Adipose tissue (tissue), 3 donors: ENCODE measurements around the gene CNGA3. TPM values are rescaled to one million over a fixed set of nuclear protein-coding genes. Genes with fewer than 3 reads are reported as not detected.
"Not testable (repeated sequence)": the region's sequence is repeated elsewhere in the genome, so short reads cannot be mapped to it uniquely, and the experiment has no call there.

Experiments used
- H3K27ac ChIP-seq: one replicate; pipeline ENCODE4 v1.5.1; 2013; ENCODE audit warnings: low read depth, low read length
- WGBS, 3 donors: extraction: QIAGEN DNeasy Blood & Tissue Kit; methylation state at CpG; one replicate each; pipeline ENCODE4 v1.1.7; 2013; 5-methylcytosine and 5-hydroxymethylcytosine counted together
- polyA plus RNA-seq, 3 donors: library from polyadenylated mRNA; stranded (reverse); fragments of 200-250 nt; gene quantifications; one replicate each; pipeline ENCODE4 v1.2.3, GENCODE V29; 2013
- donor health status: healthy with polysubstance abuse.
- donor health status: Bipolar disorder and iron deficiency.
- donor health status: healthy.

Gene CNGA3
- polyA plus RNA-seq = under 1 TPM in 2 of 3 donors, not detected in 1; 0.01 to 0.31 TPM

DNA sequence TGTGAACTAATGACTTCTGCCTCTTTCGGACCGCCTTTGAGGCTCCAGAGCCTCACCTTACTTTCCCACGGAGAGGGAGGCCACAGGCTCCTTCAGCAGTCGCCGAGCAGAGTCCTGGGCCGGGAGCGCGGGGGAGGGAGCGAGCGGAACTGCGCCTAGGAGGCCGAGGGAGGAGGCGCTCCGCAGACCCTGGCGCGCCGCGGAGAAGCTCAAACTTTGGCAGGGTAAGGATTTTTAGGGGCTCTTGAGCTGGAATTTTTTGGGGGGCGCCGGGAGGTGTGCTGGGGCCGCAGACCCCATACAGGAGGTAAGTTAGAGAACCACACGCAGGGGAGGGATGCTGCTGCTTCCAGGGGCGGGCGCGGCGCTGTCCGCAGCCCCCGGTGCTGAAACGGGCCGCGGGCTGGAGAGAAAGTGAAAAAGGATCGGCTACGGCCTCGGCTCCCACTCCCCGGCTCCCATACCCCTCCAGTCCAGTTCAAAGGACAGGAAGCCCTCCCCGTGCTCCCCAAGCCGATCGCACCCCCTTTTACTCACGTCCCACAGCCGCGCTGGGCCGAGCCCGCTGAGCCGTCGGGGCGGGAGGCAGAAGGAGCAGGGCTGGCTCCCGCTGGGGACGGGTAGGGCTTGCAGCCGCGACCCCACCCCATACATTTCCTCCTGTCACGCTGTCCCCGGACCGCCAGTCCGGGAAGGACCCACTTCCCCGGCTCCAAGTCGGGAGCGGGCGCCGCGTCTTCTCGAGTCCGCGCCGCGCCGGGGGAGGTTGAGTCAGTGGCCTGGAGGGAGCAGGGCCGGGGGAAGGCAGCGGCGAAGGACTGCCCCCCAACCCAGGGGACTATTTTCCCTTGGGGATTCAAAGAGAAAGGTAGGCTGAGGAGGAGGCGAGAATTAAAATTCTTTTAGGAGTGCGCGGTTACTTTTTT is at the start of gene CNGA3:
TSS of gene CNGA3 (plus strand) at position 146 of the 926 bp plus-strand sequence. CDS start 23,520 bp downstream, outside the sequence.
- no peak within 1 kb of the TSS for H3K27ac ChIP-seq
- 2 to 4% (median 4%) methylated on average over 66 to 72 of the region's 72 CpGs for WGBS, 3 donors

DNA sequence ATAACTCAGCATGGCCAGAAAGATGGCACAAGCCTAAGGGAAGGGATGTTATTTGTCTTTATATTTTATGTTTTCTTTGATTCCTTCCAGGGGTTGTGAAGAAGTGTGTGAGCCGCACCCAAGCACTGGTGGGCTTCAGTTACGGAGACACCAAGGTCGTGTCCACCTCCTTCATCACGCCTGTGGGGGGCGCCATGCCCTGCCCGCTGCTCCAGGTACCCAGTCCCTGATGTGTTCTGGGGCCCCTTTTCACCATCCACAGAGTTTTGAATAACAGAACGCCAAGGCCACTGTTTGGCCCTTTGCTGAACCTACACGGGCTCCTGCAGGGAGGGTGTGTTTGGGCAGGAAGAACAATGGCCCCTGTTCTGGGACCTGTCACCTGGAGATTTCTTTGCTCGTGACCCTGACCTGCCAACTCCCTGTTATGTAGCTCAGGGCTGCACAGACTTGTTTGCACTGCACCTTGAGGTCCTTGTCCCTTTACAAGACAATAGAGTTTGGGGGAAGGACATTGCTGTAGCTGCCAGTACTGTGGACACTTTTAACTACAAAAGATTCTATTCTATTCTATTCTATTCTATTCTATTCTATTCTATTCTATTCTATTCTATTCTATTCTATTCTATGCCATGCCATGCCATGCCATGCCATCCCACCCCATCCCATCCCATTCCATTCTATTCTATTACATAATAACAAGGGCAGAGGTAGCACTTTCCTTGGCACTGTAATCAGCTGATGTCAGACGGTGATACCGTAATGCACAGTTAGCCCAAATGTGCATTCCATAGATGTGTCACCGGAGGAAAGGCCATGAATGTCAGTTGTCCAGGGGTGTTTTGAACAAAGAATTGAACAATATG is 48.2 kb upstream of the CNGA3 start:
- no peak overlapping the region for H3K27ac ChIP-seq
- 62 to 68% (median 66%) methylated on average over 12 of the region's 12 CpGs for WGBS, 3 donors

DNA sequence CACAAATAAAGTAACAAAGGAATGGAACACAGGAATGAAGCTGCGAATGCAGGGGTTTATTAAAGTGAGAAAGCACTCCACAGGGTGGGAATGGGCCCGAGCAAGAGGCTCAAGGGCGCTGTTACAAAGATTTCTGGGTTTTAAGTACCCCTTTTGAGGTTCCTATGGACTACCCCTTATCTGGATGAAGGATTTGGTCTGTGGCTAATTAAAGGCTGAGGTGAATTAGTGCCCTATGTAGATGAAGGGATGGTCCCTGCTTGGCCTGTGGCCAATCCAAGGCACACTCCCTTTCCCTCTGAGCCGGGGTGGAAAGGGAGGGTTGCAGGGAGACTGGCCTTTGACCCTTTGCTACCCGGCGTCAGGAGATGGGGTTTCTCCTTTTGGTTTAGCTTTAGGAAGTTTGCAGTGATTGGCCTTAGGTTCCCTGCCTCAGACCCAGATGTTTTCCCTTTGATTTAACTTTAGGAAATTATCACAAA is 47.5 kb upstream of the CNGA3 start:
- H3K27ac ChIP-seq = no peak overlapping the region
- 52 to 66% (median 55%) methylated on average over 6 of the region's 6 CpGs for WGBS, 3 donors

DNA sequence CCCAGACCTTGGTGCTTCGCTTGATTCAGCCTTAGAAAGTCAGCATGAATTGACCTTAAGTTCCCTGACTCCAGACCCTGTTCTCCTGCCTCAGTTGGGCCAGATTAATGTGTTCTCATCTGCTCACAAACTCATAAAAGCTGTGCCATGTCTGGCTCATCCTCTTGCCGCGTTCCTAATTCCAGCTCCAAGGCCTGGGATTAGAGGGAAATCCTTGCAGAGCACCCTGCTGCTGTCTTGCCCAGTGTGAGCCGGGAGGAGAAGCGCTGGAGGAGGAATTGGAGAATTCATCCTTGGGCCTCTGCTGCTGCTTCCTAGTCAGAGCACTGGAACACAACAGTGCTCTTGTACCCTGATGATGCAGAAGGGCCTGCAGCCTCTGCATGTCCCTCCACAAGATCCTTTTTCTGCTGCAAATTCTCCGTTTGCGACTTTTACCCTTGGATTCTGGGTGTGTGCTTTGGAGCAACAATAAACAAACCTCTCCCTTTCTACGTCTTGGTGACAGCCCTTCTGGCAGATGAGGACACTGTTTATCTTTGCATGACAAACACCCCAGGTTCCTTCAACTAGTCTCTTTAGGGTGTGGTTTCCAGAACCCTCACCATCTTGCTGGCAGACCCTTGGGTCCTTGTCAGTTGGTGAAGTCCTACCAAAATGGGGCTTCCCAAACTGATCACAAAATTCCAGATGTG is 46.9 kb upstream of the CNGA3 start:
- 67 to 78% (median 71%) methylated on average over 8 of the region's 8 CpGs for WGBS, 3 donors
- H3K27ac ChIP-seq = no peak overlapping the region

DNA sequence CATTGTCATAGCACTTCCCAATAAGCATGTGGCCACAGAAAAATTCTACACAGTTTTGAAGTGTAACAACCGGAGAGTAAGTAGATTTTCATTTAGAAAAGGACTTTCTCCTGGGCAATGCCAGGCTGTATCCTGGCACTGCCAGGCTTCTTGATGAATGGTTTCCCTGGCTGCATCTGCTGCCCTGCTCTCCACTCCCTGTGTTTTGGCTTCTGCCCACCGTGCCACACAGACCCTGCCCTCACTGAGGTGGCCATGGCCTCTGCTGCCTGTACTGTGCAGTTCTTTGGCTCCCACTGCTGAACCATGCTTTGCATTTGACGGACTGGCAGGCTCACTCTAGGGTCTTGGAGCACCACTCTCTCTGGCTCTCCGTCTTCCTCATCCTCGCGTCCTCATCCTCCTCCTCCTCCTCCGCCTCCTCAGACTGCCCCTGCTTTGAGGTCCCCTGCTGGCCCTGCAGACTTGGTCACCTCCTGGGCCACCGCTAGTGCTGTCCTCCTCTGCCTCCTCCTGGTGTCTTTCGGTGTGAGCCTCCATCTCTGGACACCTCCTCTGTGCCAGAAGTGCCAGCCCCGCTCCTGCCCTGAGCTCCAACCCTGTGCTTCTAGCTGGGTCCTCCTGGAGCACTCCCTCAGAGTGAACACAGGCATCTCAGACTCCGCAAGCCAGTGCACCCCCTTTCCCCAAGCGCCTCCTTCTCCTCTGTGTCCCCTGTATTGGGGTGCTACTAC is 45.9 kb upstream of the CNGA3 start:
- 86 to 89% (median 88%) methylated on average over 11 to 12 of the region's 12 CpGs for WGBS, 3 donors
- H3K27ac ChIP-seq = no peak overlapping the region

DNA sequence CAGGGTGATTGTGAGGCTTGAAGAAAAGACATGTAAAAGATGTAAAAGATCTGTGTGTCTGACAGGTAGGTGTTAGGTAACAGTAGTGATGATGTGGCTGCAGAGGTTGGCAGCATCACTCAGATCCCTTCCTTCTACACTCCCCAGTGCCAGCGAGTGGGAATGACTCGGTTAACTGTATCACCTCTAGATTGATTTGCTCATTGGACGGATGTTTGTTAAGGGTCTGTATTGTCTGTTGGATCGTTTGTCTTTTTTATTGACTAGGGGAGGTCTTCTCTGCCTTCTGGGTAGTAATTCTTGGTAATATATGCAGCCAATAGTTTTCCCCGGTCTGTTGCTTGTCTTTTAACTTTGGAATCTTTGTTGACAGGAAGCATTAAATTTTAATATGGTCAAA is 44.8 kb upstream of the CNGA3 start:
- WGBS, 3 donors = 37 to 67% (median 52%) methylated on average over 5 of the region's 5 CpGs
- no peak overlapping the region for H3K27ac ChIP-seq

DNA sequence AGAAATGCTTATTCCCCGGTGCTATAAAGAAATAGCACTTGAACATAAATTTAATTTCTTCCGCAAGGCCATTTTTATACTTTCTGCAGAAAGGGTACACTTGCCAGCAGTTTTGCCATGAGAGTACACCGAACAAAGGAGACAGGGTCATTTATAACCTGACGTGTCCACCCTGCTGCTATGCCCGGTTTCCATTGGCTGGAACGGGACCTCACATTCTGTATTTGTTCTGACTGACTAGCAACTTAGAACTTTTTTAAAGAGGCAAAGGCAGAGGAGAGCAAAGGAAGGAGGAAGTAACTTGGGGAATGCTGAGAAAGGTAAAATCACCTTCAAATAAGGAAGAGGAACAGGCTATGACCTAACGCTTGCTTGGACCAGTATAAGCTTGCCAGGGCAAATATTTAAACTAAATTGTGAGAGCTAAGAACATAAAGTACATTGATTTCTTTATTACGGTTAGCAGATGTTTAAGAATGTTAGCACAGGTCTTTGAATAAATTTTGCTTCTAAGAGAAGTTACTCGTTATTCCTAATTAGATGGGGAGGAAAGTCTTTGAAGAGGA is 39.0 kb upstream of the CNGA3 start:
- whole genome bisulfite sequencing, 3 donors = 44 to 83% (median 77%) methylated on average over 9 of the region's 9 CpGs
- not testable (repeated sequence) for H3K27ac ChIP-seq

DNA sequence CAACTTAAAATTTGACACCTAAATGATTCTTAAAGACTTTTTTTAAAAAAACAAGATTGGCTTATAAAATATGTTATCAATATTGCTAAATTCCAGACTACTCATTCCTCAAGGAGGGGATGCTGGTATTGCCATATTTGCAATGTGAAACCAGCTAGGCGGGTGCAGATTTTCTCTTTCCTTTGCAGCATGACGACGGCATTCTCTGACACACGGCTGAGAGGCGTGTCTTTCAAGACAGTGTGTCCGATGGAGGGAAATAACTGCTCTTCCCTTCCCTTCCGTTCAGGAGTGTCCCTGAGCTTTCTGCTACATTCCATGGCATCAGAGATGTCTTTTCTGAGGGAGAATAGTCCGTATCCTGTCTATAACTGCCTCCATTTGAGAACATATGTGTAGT is 38.2 kb upstream of the CNGA3 start:
- 47 to 67% (median 63%) methylated on average over 8 of the region's 8 CpGs for WGBS, 3 donors
- H3K27ac ChIP-seq = no peak overlapping the region

DNA sequence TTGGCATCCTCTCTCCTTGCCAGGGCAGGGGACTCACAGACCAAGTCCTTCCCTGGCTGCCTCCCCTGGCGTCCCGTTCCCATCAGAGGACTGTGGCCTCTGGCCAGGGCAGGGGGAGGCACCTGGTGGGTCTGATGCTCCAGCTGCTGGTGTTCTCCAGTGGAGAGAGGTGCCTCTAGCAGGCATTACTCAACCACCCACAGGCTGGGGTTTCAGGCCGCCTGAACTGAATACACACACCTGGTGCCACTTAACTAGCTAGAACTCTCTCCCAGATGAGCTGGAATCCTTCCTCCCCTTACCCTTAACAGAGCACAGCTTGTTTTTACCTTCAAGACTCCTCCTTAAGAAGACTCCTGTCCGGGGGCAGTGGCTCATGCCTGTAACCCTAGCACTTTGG is 37.7 kb upstream of the CNGA3 start:
- H3K27ac ChIP-seq = no peak overlapping the region
- 73 to 85% (median 81%) methylated on average over 4 of the region's 4 CpGs for WGBS, 3 donors

DNA sequence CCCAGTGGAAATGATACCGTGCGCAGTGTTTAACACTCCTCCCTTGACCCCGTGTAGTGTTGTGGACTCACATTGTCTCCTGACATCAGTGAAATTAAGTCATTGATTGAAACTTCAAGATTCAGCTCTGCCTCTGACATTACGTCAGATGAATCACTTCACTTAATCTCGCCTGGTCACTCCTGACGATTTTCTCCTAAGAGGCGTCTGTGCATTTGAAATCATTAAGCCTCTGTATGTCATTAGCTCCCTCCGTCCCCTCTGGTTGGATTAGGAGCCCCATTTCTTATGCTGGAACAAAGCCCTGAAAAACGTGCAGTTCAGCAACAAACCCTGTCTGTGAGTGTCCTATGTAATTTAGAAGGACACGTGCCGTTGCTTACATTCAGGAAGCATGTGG is 36.7 kb upstream of the CNGA3 start:
- 73 to 87% (median 83%) methylated on average over 11 of the region's 11 CpGs for WGBS, 3 donors
- no peak overlapping the region for H3K27ac ChIP-seq

DNA sequence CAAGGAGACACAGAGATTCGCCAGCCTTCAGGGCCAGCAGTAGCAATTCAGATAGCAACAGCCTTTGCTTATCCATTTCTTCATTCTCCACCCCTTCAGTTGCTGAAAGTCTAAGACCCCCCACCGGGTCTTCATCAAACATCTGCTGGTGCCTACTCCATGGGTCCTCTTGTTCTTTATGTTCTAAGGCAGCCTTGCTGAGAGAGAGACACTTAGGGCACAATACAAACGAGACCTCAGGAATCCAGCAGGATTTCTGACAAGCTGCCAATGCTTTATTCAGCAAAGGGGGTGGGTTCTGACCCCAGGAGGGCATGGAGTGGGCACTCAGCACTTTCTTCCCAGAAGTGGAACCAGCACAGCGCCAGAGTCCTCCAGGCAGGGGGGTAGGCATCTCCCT is 36.2 kb upstream of the CNGA3 start:
- WGBS, 3 donors = 68 to 76% (median 71%) methylated on average over 4 of the region's 4 CpGs

DNA sequence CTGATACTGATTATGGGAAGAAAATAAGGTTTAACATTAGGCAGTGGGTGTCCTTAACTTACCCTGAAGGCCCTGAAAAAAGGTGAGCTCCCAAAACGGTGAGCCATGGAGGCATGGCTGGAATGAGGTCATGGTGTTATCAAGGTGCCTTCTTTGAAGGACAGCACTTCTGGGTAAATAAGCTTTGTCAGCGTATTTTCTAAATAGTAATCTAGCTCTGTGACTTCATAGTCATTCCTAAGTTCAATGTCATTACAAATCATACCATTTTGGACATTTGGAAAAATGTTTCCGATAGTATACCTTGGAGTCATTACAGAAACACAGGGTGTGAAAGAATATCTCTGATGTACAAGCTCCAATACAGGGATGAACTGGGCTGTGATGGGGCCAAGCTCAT is 35.2 kb upstream of the CNGA3 start:
- H3K27ac ChIP-seq = no peak overlapping the region
- WGBS, 3 donors = 65 to 85% (median 79%) methylated on average over 3 of the region's 3 CpGs

More for the DNA sequence above, 36.2 kb upstream of the CNGA3 start:
- H3K27ac ChIP-seq = no peak overlapping the region

DNA sequence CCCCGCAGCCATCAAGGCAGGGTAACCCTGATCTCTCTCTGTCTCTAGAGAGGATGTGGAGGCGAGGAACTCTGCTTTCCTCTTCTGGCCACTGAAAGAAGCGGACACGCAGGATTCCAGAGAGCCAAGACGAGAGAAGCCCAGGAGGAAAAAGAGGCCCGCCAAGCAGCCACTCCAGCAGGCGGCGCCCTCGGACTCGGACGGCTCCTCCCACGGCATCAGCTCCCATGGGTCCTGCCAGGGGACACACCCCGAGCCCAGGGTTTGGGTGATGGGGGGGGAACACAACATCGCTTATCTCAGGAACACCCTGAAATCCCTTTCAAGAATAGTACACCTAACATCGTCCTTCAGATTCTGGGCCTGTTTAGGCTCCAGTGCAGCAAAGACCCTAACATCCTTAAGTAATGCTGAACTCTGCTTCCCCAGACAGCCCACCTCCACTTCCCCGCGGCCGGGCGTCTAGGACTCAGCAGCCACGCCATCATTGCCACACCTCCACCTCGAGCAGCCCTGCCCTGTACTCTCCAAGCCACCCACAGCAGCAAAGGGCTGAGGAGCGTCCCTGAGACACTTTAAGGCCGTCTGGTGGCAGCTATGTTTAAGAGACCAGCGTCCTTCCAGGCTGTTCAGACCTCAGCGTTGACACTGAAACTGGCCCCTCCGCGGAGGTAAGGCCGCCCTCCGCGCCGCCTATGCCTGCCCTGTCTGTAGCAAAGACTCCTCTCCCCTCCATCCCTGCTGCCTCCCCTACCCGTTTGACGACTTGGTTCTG is 34.3 kb upstream of the CNGA3 start:
- WGBS, 3 donors = 63 to 74% (median 72%) methylated on average over 30 to 33 of the region's 33 CpGs

DNA sequence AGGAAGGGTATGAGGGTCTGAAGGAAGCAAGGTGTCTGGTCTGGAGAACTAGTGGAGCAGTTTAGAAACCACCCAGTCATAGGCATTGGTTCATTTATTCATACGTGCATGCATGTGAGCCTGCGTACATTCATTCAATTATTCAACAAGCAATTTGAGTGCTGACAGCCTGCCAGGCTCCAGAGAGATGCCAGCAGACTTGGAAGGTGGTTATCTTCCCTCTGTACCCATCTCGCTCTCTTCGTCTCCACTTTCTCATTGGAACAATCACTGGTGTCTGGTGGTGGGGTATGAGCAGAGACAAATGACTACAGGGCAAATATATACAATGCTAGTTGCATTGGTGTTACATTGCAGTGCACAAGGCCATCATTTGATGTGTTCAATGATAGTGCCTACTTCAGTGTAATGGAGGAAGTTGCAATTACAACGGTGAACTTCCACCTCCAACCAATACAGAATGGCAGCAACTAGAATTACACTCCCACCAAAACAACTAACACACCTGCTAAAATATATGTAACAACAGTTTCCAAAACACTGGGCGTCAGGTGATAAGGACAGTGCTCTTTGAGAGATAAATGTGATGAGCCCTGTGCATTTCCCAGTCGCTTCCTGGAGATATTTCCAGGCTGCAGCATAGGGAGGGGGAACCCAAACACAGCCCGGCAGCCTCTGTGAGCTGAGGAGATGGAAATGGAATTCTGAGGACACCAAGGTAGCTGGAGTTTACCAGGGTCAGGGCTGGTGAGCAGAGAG is 32.6 kb upstream of the CNGA3 start:
- H3K27ac ChIP-seq = no peak overlapping the region
- WGBS, 3 donors = 76 to 80% (median 77%) methylated on average over 8 of the region's 8 CpGs

More for the DNA sequence above, 34.3 kb upstream of the CNGA3 start:
- no peak overlapping the region for H3K27ac ChIP-seq

DNA sequence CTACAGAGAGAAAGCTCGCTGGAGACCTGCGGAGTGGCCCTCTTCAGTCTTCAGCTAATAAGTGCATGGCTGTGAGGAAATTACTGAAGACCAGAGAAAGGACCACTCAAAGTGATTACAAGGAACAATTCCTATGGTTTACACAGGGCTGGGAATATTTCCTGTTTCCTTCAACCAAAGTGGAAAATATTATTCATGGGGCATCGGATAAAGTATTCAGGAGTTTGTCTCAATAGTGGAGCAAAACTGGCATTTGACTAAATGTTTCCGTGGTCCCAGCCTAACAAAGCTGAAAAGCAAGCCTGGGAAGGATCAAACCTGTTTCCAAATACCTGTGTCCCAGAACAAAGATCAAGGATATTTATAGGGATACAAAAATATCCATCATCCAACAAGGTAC is 32.0 kb upstream of the CNGA3 start:
- 70 to 81% (median 74%) methylated on average over 4 of the region's 4 CpGs for WGBS, 3 donors
- H3K27ac ChIP-seq = no peak overlapping the region

DNA sequence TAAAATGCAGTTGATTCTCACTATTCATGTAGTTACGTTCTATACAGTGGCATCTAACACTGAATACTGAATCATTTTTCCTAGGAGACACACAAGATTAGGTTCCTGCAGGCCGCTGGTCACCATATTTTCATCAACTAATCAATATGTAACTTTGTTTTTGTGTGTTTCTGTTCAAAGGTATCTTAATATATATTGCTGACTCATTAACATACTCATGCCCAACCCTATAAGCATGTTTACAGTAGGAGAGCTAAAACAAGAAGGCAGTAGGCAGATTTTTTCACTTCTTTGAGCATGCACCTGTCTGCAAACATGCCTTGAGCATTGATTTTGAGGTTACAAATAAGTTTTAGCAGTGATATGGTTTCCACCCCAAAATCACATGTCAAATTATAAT is 30.3 kb upstream of the CNGA3 start:
- H3K27ac ChIP-seq = no peak overlapping the region
- WGBS, 3 donors = 88 to 95% (median 90%) methylated on average over 2 of the region's 2 CpGs
